Fibroblast of skin of back (primary cell): ENCODE data around the gene KRTAP10-5. TPM values are rescaled to one million over a fixed set of nuclear protein-coding genes. Genes with fewer than 3 reads are reported as not detected.
"Not testable (repeated sequence)": the region's sequence is repeated elsewhere in the genome, so short reads cannot be mapped to it uniquely, and the experiment has no call there.

Source experiments
- DNase-seq: peaks from one replicate; pipeline ENCODE4 v3.0.0-alpha.2; 2013
- polyA plus RNA-seq, 2 experiments: library from polyadenylated mRNA; unstranded; fragments of 120-200 nt; gene quantifications; one replicate each; pipeline ENCODE4 v1.2.1, GENCODE V29; 2013; ENCODE audit not compliant: insufficient read length in 2 of 2

KRTAP10-5 gene
- polyA plus RNA-seq (2013, experiment 1 of 2; ENCODE audit: insufficient read length), result not detected
- not detected for polyA plus RNA-seq (2013, experiment 2 of 2; ENCODE audit: insufficient read length)

- DNase-seq, result not testable (repeated sequence)
These were observed at the start of gene KRTAP10-5 for GRCh38 chr21:44580231-44580821. Gene KRTAP10-5, minus strand, starts transcription at chr21:44580604. Its CDS starts 26 bp downstream, at chr21:44580578.

GRCh38 chr21:44628707-44629391 is 48.4 kb upstream of the KRTAP10-5 start:
- DNase-seq, result no peak

GRCh38 chr21:44627831-44628233 is 47.4 kb upstream of the KRTAP10-5 start:
- not testable (repeated sequence) for DNase-seq

- not testable (repeated sequence) for DNase-seq
These were observed 46.9 kb upstream of the KRTAP10-5 start for GRCh38 chr21:44627181-44627822.

GRCh38 chr21:44626673-44627143 is 46.3 kb upstream of the KRTAP10-5 start, which contains the start of gene KRTAP10-9:
Gene KRTAP10-9, plus strand, starts transcription at chr21:44627093. Its CDS starts 79 bp downstream, at chr21:44627172.
- no peak for DNase-seq

GRCh38 chr21:44626262-44626661 is 45.9 kb upstream of the KRTAP10-5 start:
- no peak for DNase-seq

- DNase-seq, result no peak
These were observed 45.4 kb upstream of the KRTAP10-5 start for GRCh38 chr21:44625756-44626155.

- DNase-seq, result no peak
These were observed 43.2 kb upstream of the KRTAP10-5 start for GRCh38 chr21:44623575-44623974.

- DNase-seq, result no peak
These were observed 39.5 kb upstream of the KRTAP10-5 start for GRCh38 chr21:44619886-44620285.

- no peak for DNase-seq
These were observed 38.5 kb upstream of the KRTAP10-5 start for GRCh38 chr21:44618909-44619308.

- DNase-seq, result no peak
These were observed 38.1 kb upstream of the KRTAP10-5 start for GRCh38 chr21:44618504-44618903.

- no peak for DNase-seq
These were observed 36.7 kb upstream of the KRTAP10-5 start for GRCh38 chr21:44617071-44617501.

GRCh38 chr21:44616591-44616926 is 36.2 kb upstream of the KRTAP10-5 start:
- no peak for DNase-seq

- DNase-seq, result no peak
These were observed 35.6 kb upstream of the KRTAP10-5 start for GRCh38 chr21:44615911-44616590.

- DNase-seq, result no peak
These were observed 35.1 kb upstream of the KRTAP10-5 start for GRCh38 chr21:44615466-44615865.

- no peak for DNase-seq
These were observed 34.6 kb upstream of the KRTAP10-5 start for GRCh38 chr21:44614961-44615391.

- no peak for DNase-seq
These were observed 33.8 kb upstream of the KRTAP10-5 start for GRCh38 chr21:44614161-44614631.

- DNase-seq, result no peak
These were observed 33.2 kb upstream of the KRTAP10-5 start for GRCh38 chr21:44613386-44614155.

GRCh38 chr21:44612669-44613229 is 32.3 kb upstream of the KRTAP10-5 start:
- no peak for DNase-seq

GRCh38 chr21:44612029-44612486 is 31.7 kb upstream of the KRTAP10-5 start, which contains the start of gene KRTAP10-8:
Gene KRTAP10-8, plus strand, starts transcription at chr21:44612079. Its CDS starts 22 bp downstream, at chr21:44612101.
- DNase-seq, result no peak

GRCh38 chr21:44611551-44611950 is 31.1 kb upstream of the KRTAP10-5 start:
- no peak for DNase-seq
